B cell (primary cell): ENCODE results near the gene TNN. TPM values are rescaled to one million over a fixed set of nuclear protein-coding genes. Genes with fewer than 3 reads are reported as not detected.

Experiments used
- ATAC-seq: fragments of 200-7000 bp; cut with Tn5 transposase; one replicate; pipeline ENCODE4 v1.10.0; 2021; ENCODE audit warnings: low read depth, mild to moderate bottlenecking, moderate number of reproducible peaks, moderate library complexity
- CTCF ChIA-PET: fragments of 350-600 bp; sonication (Branson Sonifier 250); formaldehyde crosslinking; loops from one replicate; lab custom pipeline; 2021; ENCODE audit warnings: antibody characterized with exemption, inconsistent platforms; lab: Charles Lee
- POLR2A ChIA-PET: fragments of 350-600 bp; sonication (Branson Sonifier 250); formaldehyde crosslinking; loops from one replicate; lab custom pipeline; 2021; ENCODE audit warnings: antibody characterized with exemption; lab: Charles Lee
- DNase-seq: peaks from one replicate; pipeline ENCODE4 v3.0.0; 2013
- H2AFZ ChIP-seq: 2 replicates; pipeline ENCODE4 v1.6.1; 2012; ENCODE audit warnings: mild to moderate bottlenecking, low read depth, low read length; ENCODE audit not compliant: insufficient read depth, poor library complexity, severe bottlenecking
- H3K27ac ChIP-seq, 2 donors: 1 replicate in 1 of 2; 2 replicates in 1 of 2; pipeline ENCODE4 v1.5.1; 2012 to 2013; ENCODE audit warnings: low read length in 2 of 2, mild to moderate bottlenecking in 2 of 2, moderate library complexity in 1 of 2
- H3K27me3 ChIP-seq, 4 experiments: fragments of 200-600 bp in 1 of 4; sonication (generic) in 1 of 4; replicated peaks in 1 of 4; 1 replicate in 2 of 4; 2 replicates in 2 of 4; pipeline versions ENCODE4 v1.6.1 to v1.7.0; 2013 to 2016; ENCODE audit warnings: low read length in 3 of 4, mild to moderate bottlenecking in 2 of 4, mixed read lengths in 1 of 4, moderate library complexity in 1 of 4; ENCODE audit not compliant: insufficient read depth in 4 of 4, control insufficient read depth in 3 of 4; ENCODE audit errors: control extremely low read depth in 1 of 4
- H3K36me3 ChIP-seq, 2 experiments: replicated peaks in 1 of 2; 1 replicate in 1 of 2; 2 replicates in 1 of 2; pipeline versions ENCODE4 v1.6.1 to v1.7.1; 2013; ENCODE audit warnings: low read length in 1 of 2; ENCODE audit not compliant: insufficient read depth in 2 of 2, control insufficient read depth in 1 of 2; ENCODE audit errors: control extremely low read depth in 1 of 2, extremely low read depth in 1 of 2
- H3K4me1 ChIP-seq, 2 donors: fragments of 200-600 bp in 1 of 2; sonication (generic) in 1 of 2; 1 replicate in 1 of 2; 2 replicates in 1 of 2; pipeline versions ENCODE4 v1.5.1 to v1.6.1; 2013 to 2017; ENCODE audit warnings: low read length in 2 of 2; ENCODE audit not compliant: control insufficient read depth in 2 of 2, insufficient read depth in 2 of 2
- H3K4me2 ChIP-seq: replicated peaks from 2 replicates; pipeline ENCODE3; 2012; ENCODE audit warnings: mild to moderate bottlenecking, low read depth, low read length; ENCODE audit not compliant: poor library complexity, severe bottlenecking
- H3K4me3 ChIP-seq, 5 experiments: fragments of 200-600 bp in 1 of 5; sonication (generic) in 1 of 5; 1 replicate in 3 of 5; 2 replicates in 2 of 5; pipeline versions ENCODE4 v1.5.1 to v1.7.0; 2011 to 2016; ENCODE audit warnings: low read length in 4 of 5, mild to moderate bottlenecking in 4 of 5, low read depth in 2 of 5, control low read depth in 1 of 5, moderate library complexity in 1 of 5; ENCODE audit not compliant: insufficient read depth in 1 of 5; ENCODE audit errors: control extremely low read depth in 1 of 5, extremely low read depth in 1 of 5
- H3K79me2 ChIP-seq: fragments of 200-600 bp; sonication (generic); one replicate; pipeline ENCODE4 v1.6.0; 2016; ENCODE audit warnings: low read length; ENCODE audit not compliant: control insufficient read depth, insufficient read depth
- H3K9ac ChIP-seq: fragments of 200-600 bp; sonication (generic); 2 replicates; pipeline ENCODE4 v1.6.1; 2017; ENCODE audit warnings: mild to moderate bottlenecking, low read length, moderate library complexity
- H3K9me3 ChIP-seq, 3 donors: one replicate each; pipeline versions ENCODE4 v1.6.1 to v1.7.1; 2013; ENCODE audit warnings: low read length in 2 of 3; ENCODE audit not compliant: control insufficient read depth in 2 of 3, insufficient read depth in 1 of 3; ENCODE audit errors: control extremely low read depth in 1 of 3
- H4K20me1 ChIP-seq: 2 replicates; pipeline ENCODE4 v1.6.0; 2012; ENCODE audit warnings: mild to moderate bottlenecking, low read length; ENCODE audit not compliant: insufficient read depth, control insufficient read depth, poor library complexity, severe bottlenecking
- H3K27ac Mint-ChIP-seq: one replicate; pipeline ENCODE4 v1.8.0; 2021; ENCODE audit warnings: mixed read lengths
- H3K27me3 Mint-ChIP-seq: one replicate; pipeline ENCODE4 v1.8.0; 2021; ENCODE audit warnings: mixed read lengths
- H3K4me1 Mint-ChIP-seq: one replicate; pipeline ENCODE4 v1.8.0; 2021; ENCODE audit warnings: mixed read lengths
- H3K4me3 Mint-ChIP-seq: one replicate; pipeline ENCODE4 v1.8.0; 2021; ENCODE audit warnings: mixed read lengths
- H3K9me3 Mint-ChIP-seq: one replicate; pipeline ENCODE4 v1.8.0; 2022; ENCODE audit warnings: mixed read lengths; ENCODE audit not compliant: insufficient read depth
- EZH2 ChIP-seq: IDR thresholded peaks from 2 replicates; pipeline ENCODE4 v1.6.1; 2012; ENCODE audit warnings: borderline replicate concordance, low read depth, mild to moderate bottlenecking, moderate library complexity, low read length; ENCODE audit not compliant: insufficient read depth, poor library complexity, severe bottlenecking
- WGBS: methylation state at CpG from one replicate; pipeline ENCODE4 v1.1.5; 2013; ENCODE audit warnings: missing lambda C conversion rate; ENCODE audit not compliant: insufficient coverage; 5-methylcytosine and 5-hydroxymethylcytosine counted together
- intact Hi-C: fragments of 100-400 bp; cut with micrococcal nuclease; formaldehyde crosslinking; loops from one replicate; pipeline ENCODE4 v1.10.0; 2022
- polyA plus RNA-seq: library from polyadenylated mRNA; depleted of rRNA; stranded (reverse); fragments of >200 nt; gene quantifications from 2 replicates; pipeline ENCODE4 v1.2.3, GENCODE V29; 2012
- total RNA-seq, 2 donors: library from RNA; stranded (reverse); fragments of 120-200 nt in 1 of 2; gene quantifications; 1 replicate in 1 of 2; 2 replicates in 1 of 2; pipeline versions ENCODE4 v1.2.3 to v1.2.4, GENCODE V29; 2013 to 2022
- TF ChIP-seq, protein P1 (sequence below): fragments of 200-600 bp; IDR thresholded peaks from one replicate; pipeline ENCODE4 v1.8.0; 2022; ENCODE audit warnings: antibody characterized with exemption, mild to moderate bottlenecking

TNN gene
- total and polyA plus RNA-seq, 2 donors (not counting 1 experiment from before 2014, with no cell fraction given), result not detected

DNA sequence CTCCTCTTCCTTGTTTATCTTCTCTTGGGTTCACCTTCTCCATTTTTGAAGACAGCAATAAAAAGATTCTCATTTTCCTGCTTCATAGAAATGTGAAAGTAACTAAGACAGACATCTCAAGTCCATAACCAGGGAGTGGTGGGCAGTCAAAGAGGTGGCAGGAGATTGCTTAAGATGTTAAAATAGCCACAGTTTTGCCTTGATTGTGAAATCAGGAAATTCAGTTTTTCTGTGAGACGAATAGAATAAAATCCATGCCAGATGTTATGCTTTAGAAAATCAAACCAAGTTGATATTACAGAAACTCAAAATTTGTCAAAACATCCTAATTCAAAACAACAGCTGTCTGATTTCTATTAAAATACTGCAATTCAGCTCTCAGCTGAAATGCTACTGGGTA is 57.2 kb downstream of the TNN start:
- intact Hi-C loops, result loop anchor here (5.0 kb wide), 1 partner anchor 868 kb away; no protein-coding TSS in a partner anchor
- WGBS, result no CpG with 5 or more reads among the region's 1 CpG

DNA sequence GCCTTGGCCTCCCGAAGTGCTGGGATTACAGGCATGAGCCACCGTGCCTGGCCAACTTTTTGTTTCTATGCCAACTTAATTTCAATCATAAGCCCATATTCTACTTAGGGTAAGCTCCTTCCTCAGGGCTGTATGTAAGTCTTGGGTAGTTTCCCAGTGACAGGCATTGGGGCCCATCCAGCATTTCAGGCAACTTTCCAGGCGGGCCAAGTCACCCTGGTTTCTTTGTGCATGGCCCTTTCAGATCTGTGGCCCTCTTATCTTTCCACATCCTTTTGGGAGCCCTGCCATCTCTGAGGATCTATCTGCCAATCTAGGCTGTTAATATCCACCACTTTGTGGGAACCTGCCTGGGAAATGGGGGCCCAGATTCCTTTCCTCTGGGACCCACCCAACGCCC is 58.7 kb downstream of the TNN start:
- Histone ChIP-seq H3K9ac (no peak overlapping the region), H4K20me1 (no peaks in the 10 kb centered on the region), H2AFZ (no peak overlapping the region), H3K4me1 (peaks cover 0 to 2% of the 10 kb centered on the region in 2 donors), H3K4me3 (no peak overlapping the region), H3K79me2 (no peaks in the 10 kb centered on the region), H3K27ac (no peak overlapping the region), H3K9me3 (no peaks in the 10 kb centered on the region), H3K4me2 (no peak overlapping the region), H3K27me3 (no peaks in the 10 kb centered on the region), H3K36me3 (no peaks in the 10 kb centered on the region)
- intact Hi-C loops, result loop anchor here (5.0 kb wide), 1 partner anchor 869 kb away; no protein-coding TSS in a partner anchor
- no peak for TF ChIP-seq EZH2
- TF ChIP-seq, protein P1, sequence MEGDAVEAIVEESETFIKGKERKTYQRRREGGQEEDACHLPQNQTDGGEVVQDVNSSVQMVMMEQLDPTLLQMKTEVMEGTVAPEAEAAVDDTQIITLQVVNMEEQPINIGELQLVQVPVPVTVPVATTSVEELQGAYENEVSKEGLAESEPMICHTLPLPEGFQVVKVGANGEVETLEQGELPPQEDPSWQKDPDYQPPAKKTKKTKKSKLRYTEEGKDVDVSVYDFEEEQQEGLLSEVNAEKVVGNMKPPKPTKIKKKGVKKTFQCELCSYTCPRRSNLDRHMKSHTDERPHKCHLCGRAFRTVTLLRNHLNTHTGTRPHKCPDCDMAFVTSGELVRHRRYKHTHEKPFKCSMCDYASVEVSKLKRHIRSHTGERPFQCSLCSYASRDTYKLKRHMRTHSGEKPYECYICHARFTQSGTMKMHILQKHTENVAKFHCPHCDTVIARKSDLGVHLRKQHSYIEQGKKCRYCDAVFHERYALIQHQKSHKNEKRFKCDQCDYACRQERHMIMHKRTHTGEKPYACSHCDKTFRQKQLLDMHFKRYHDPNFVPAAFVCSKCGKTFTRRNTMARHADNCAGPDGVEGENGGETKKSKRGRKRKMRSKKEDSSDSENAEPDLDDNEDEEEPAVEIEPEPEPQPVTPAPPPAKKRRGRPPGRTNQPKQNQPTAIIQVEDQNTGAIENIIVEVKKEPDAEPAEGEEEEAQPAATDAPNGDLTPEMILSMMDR, result no peak
- CTCF ChIA-PET, result interaction anchor here (0.7 to 6.3 kb wide), 11 partner anchors 11 to 693 kb away, joined by 3 to 104 read pairs (median 5); no protein-coding TSS in a partner anchor
- no peak for DNase-seq
- H3K9me3 Mint-ChIP-seq, result no peaks in the 10 kb centered on the region
- WGBS, result 90% methylated on average over 1 of the region's 4 CpGs
- POLR2A ChIA-PET, result no interaction called here
- peaks cover 2% of the 10 kb centered on the region for H3K27me3 Mint-ChIP-seq
- H3K4me3 Mint-ChIP-seq, result no peak overlapping the region
- H3K27ac Mint-ChIP-seq, result no peak overlapping the region
- no peak for ATAC-seq
- peaks cover 3% of the 10 kb centered on the region for H3K4me1 Mint-ChIP-seq

More for the DNA sequence above, 57.2 kb downstream of the TNN start:
- Histone ChIP-seq H3K27ac (no peak overlapping the region), H2AFZ (no peak overlapping the region), H3K4me2 (no peak overlapping the region), H3K4me3 (no peak overlapping the region), H3K36me3 (no peaks in the 10 kb centered on the region), H3K27me3 (no peaks in the 10 kb centered on the region), H3K79me2 (no peaks in the 10 kb centered on the region), H3K4me1 (no peaks in the 10 kb centered on the region), H4K20me1 (no peaks in the 10 kb centered on the region), H3K9me3 (no peaks in the 10 kb centered on the region), H3K9ac (no peak overlapping the region)
- H3K4me3 Mint-ChIP-seq, result no peak overlapping the region
- CTCF ChIA-PET, result interaction anchor here (0.6 to 6.3 kb wide), 37 partner anchors 9 to 1647 kb away, joined by 3 to 104 read pairs (median 4); no protein-coding TSS in a partner anchor
- H3K4me1 Mint-ChIP-seq, result no peaks in the 10 kb centered on the region
- H3K9me3 Mint-ChIP-seq, result no peaks in the 10 kb centered on the region
- POLR2A ChIA-PET, result no interaction called here
- DNase-seq, result no peak
- H3K27ac Mint-ChIP-seq, result no peak overlapping the region
- TF ChIP-seq, protein P1, result no peak
- no peak for TF ChIP-seq EZH2
- peaks cover 6% of the 10 kb centered on the region for H3K27me3 Mint-ChIP-seq
- ATAC-seq, result no peak
